Effector memory CD8-positive, alpha-beta T cell (primary cell): ENCODE data around the gene NREP.

Experiments
- ATAC-seq: fragments of 150-1000 bp; cut with Tn5 transposase; replicated peaks from 2 replicates; pipeline ENCODE4 v1.10.0; 2021; ENCODE audit warnings: mild to moderate bottlenecking, moderate library complexity
- DNase-seq, 3 experiments: peaks; one replicate each; pipeline ENCODE4 v3.0.0; 2021
- H3K27ac Mint-ChIP-seq, 2 donors: one replicate each; pipeline ENCODE4 v1.8.0; 2022; ENCODE audit warnings: mild to moderate bottlenecking in 2 of 2, mixed read lengths in 2 of 2, moderate library complexity in 2 of 2
- H3K27me3 Mint-ChIP-seq, 2 donors: one replicate each; pipeline ENCODE4 v1.8.0; 2022; ENCODE audit warnings: mixed read lengths in 2 of 2
- H3K36me3 Mint-ChIP-seq: one replicate; pipeline ENCODE4 v1.8.0; 2022; ENCODE audit warnings: mild to moderate bottlenecking, moderate library complexity, mixed read lengths; ENCODE audit not compliant: insufficient read depth
- H3K4me1 Mint-ChIP-seq, 2 donors: one replicate each; pipeline ENCODE4 v1.8.0; 2022; ENCODE audit warnings: low read depth in 2 of 2, mixed read lengths in 2 of 2
- H3K4me3 Mint-ChIP-seq, 2 donors: one replicate each; pipeline ENCODE4 v1.8.0; 2022; ENCODE audit warnings: mild to moderate bottlenecking in 2 of 2, mixed read lengths in 2 of 2, moderate library complexity in 2 of 2
- H3K9me3 Mint-ChIP-seq, 2 donors: one replicate each; pipeline ENCODE4 v1.8.0; 2022; ENCODE audit warnings: mixed read lengths in 2 of 2
- total RNA-seq, 9 experiments: gene quantifications; one replicate each; lab custom pipeline; 2026; lab: John Stamatoyannopoulos, UW

The NREP gene
- 0 to 2.2 (median 0.26) reads per million in 9 experiments for total RNA-seq

GRCh38 chr5:111756581-111757354, at the start of gene NREP:
Gene NREP (minus strand): TSS chr5:111757194. CDS start chr5:111755772, 1,422 bp downstream.
- DNase-seq (no peak), ATAC-seq (no peak)
- H3K36me3 Mint-ChIP-seq = peaks cover 3% of the 10 kb centered on the region
- H3K27me3 Mint-ChIP-seq = peaks cover 31 to 41% of the 10 kb centered on the region in 2 donors
- peak within 1 kb of the TSS; percentile 63 to 79 for H3K4me3 Mint-ChIP-seq
- H3K27ac Mint-ChIP-seq = no peak within 1 kb of the TSS
- H3K4me1 Mint-ChIP-seq = peaks cover 4 to 11% of the 10 kb centered on the region in 2 donors
- H3K9me3 Mint-ChIP-seq = no peaks in the 10 kb centered on the region

GRCh38 chr5:111806753-111807152, 49.8 kb upstream of the NREP start:
- Mint-ChIP-seq H3K4me1 (no peaks in the 10 kb centered on the region), H3K27me3 (no peaks in the 10 kb centered on the region), H3K36me3 (no peaks in the 10 kb centered on the region), H3K27ac (no peak overlapping the region), H3K4me3 (no peak overlapping the region), H3K9me3 (no peaks in the 10 kb centered on the region)
- ATAC-seq (no peak), DNase-seq (no peak)

- H3K27me3 Mint-ChIP-seq = no peaks in the 10 kb centered on the region
- ATAC-seq (no peak), DNase-seq (no peak)
- H3K36me3 Mint-ChIP-seq = no peaks in the 10 kb centered on the region
- no peak overlapping the region for H3K27ac Mint-ChIP-seq
- no peaks in the 10 kb centered on the region for H3K4me1 Mint-ChIP-seq
- H3K9me3 Mint-ChIP-seq = no peaks in the 10 kb centered on the region
- H3K4me3 Mint-ChIP-seq = no peak overlapping the region
Measured at GRCh38 chr5:111806156-111806555, 49.2 kb upstream of the NREP start.

GRCh38 chr5:111805071-111805470, 48.1 kb upstream of the NREP start:
- Mint-ChIP-seq H3K9me3 (no peaks in the 10 kb centered on the region), H3K4me1 (no peaks in the 10 kb centered on the region), H3K36me3 (no peaks in the 10 kb centered on the region), H3K27me3 (no peaks in the 10 kb centered on the region), H3K27ac (no peak overlapping the region), H3K4me3 (no peak overlapping the region)
- ATAC-seq (no peak), DNase-seq (no peak)

- peaks cover 0 to 2% of the 10 kb centered on the region in 2 donors for H3K9me3 Mint-ChIP-seq
- no peaks in the 10 kb centered on the region for H3K27me3 Mint-ChIP-seq
Measured at GRCh38 chr5:111800351-111800750, 43.4 kb upstream of the NREP start.

GRCh38 chr5:111795142-111795541, 38.1 kb upstream of the NREP start:
- Mint-ChIP-seq H3K27ac (no peak overlapping the region), H3K36me3 (no peaks in the 10 kb centered on the region), H3K27me3 (no peaks in the 10 kb centered on the region), H3K4me3 (no peak overlapping the region), H3K9me3 (peaks cover 0 to 2% of the 10 kb centered on the region in 2 donors), H3K4me1 (no peaks in the 10 kb centered on the region)
- ATAC-seq (no peak), DNase-seq (no peak)

More at GRCh38 chr5:111800351-111800750, 43.4 kb upstream of the NREP start:
- Mint-ChIP-seq H3K4me1 (no peaks in the 10 kb centered on the region), H3K4me3 (no peak overlapping the region), H3K36me3 (no peaks in the 10 kb centered on the region), H3K27ac (no peak overlapping the region)
- ATAC-seq (no peak), DNase-seq (no peak)

- DNase-seq (no peak), ATAC-seq (no peak)
- peaks cover 0 to 3% of the 10 kb centered on the region in 2 donors for H3K27me3 Mint-ChIP-seq
- no peak overlapping the region for H3K4me3 Mint-ChIP-seq
- no peaks in the 10 kb centered on the region for H3K36me3 Mint-ChIP-seq
- H3K9me3 Mint-ChIP-seq = peaks cover 0 to 2% of the 10 kb centered on the region in 2 donors
- H3K27ac Mint-ChIP-seq = no peak overlapping the region
- no peaks in the 10 kb centered on the region for H3K4me1 Mint-ChIP-seq
Measured at GRCh38 chr5:111792471-111793058, 35.6 kb upstream of the NREP start.

GRCh38 chr5:111790295-111790694, 33.3 kb upstream of the NREP start:
- H3K4me3 Mint-ChIP-seq = no peak overlapping the region
- H3K36me3 Mint-ChIP-seq = no peaks in the 10 kb centered on the region
- H3K27me3 Mint-ChIP-seq = peaks cover 0 to 7% of the 10 kb centered on the region in 2 donors
- DNase-seq (no peak), ATAC-seq (no peak)
- no peak overlapping the region for H3K27ac Mint-ChIP-seq
- no peaks in the 10 kb centered on the region for H3K4me1 Mint-ChIP-seq
- no peaks in the 10 kb centered on the region for H3K9me3 Mint-ChIP-seq

GRCh38 chr5:111787006-111787405, 30.0 kb upstream of the NREP start:
- peaks cover 0 to 7% of the 10 kb centered on the region in 2 donors for H3K27me3 Mint-ChIP-seq
- ATAC-seq = no peak

GRCh38 chr5:111784491-111785181, 27.6 kb upstream of the NREP start:
- H3K36me3 Mint-ChIP-seq = no peaks in the 10 kb centered on the region
- ATAC-seq (no peak), DNase-seq (no peak)
- H3K27ac Mint-ChIP-seq = no peak overlapping the region
- H3K4me3 Mint-ChIP-seq = no peak overlapping the region
- H3K4me1 Mint-ChIP-seq = no peaks in the 10 kb centered on the region
- H3K27me3 Mint-ChIP-seq = peaks cover 0 to 7% of the 10 kb centered on the region in 2 donors
- H3K9me3 Mint-ChIP-seq = no peaks in the 10 kb centered on the region

More at GRCh38 chr5:111787006-111787405, 30.0 kb upstream of the NREP start:
- H3K9me3 Mint-ChIP-seq = no peaks in the 10 kb centered on the region
- no peaks in the 10 kb centered on the region for H3K36me3 Mint-ChIP-seq
- H3K4me3 Mint-ChIP-seq = no peak overlapping the region
- H3K27ac Mint-ChIP-seq = no peak overlapping the region
- no peak for DNase-seq
- H3K4me1 Mint-ChIP-seq = no peaks in the 10 kb centered on the region

- no peak overlapping the region for H3K27ac Mint-ChIP-seq
- no peak for ATAC-seq
- no peaks in the 10 kb centered on the region for H3K4me1 Mint-ChIP-seq
- H3K9me3 Mint-ChIP-seq = no peaks in the 10 kb centered on the region
- no peak overlapping the region for H3K4me3 Mint-ChIP-seq
- H3K36me3 Mint-ChIP-seq = no peaks in the 10 kb centered on the region
- peaks cover 0 to 7% of the 10 kb centered on the region in 2 donors for H3K27me3 Mint-ChIP-seq
- DNase-seq = no peak
Measured at GRCh38 chr5:111783537-111783936, 26.5 kb upstream of the NREP start.

GRCh38 chr5:111782216-111782615, 25.2 kb upstream of the NREP start:
- Mint-ChIP-seq H3K4me1 (no peaks in the 10 kb centered on the region), H3K9me3 (no peaks in the 10 kb centered on the region), H3K27me3 (no peaks in the 10 kb centered on the region), H3K27ac (no peak overlapping the region), H3K36me3 (no peaks in the 10 kb centered on the region), H3K4me3 (no peak overlapping the region)
- DNase-seq (no peak), ATAC-seq (no peak)

GRCh38 chr5:111781200-111781599, 24.2 kb upstream of the NREP start:
- Mint-ChIP-seq H3K9me3 (no peaks in the 10 kb centered on the region), H3K36me3 (no peaks in the 10 kb centered on the region), H3K27ac (no peak overlapping the region), H3K4me1 (no peaks in the 10 kb centered on the region), H3K4me3 (no peak overlapping the region), H3K27me3 (no peaks in the 10 kb centered on the region)
- no peak for DNase-seq
- ATAC-seq = no peak

- Mint-ChIP-seq H3K9me3 (no peaks in the 10 kb centered on the region), H3K27me3 (no peaks in the 10 kb centered on the region), H3K36me3 (no peaks in the 10 kb centered on the region), H3K4me3 (no peak overlapping the region), H3K4me1 (no peaks in the 10 kb centered on the region), H3K27ac (no peak overlapping the region)
- DNase-seq (no peak), ATAC-seq (no peak)
Measured at GRCh38 chr5:111779922-111780292, 22.9 kb upstream of the NREP start.
